ENCODE measurements around the gene RAVER2.

GRCh38 chr1:64801851-64802523 is 57.1 kb downstream of the RAVER2 start:
- TF ChIP-seq POLR2AphosphoS5 (IDR thresholded peaks at IDR 0.05; ENCODE audit: low read depth, low read length) (no peak), CTCF (IDR thresholded peaks at IDR 0.05) (no peak)
